ENCODE measurements around the gene PROK1. TPM values are rescaled to one million over a fixed set of nuclear protein-coding genes. Genes with fewer than 3 reads are reported as not detected.
"Not testable (repeated sequence)": the region's sequence is repeated elsewhere in the genome, so short reads cannot be mapped to it uniquely, and the experiment has no call there.

PROK1 gene
- not detected for total RNA-seq
- long read RNA-seq = 0 reads

DNA sequence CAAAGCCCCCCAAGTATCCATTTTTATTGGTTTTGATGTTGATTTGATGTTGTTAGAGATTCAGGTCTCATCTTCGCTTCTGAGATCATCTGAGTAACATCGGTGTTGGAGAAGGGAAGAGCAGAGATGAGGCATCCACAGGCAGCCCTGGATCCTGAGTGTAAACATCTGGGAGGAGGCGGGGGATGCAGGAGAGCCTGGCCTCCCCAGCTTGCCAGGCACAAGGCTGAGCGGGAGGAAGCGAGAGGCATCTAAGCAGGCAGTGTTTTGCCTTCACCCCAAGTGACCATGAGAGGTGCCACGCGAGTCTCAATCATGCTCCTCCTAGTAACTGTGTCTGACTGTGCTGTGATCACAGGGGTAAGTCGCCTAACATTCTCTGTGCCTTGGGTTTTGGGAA, at the start of gene PROK1:
Gene PROK1 (plus strand): TSS at position 221 of the 400 bp plus-strand sequence. CDS start 68 bp downstream, at position 289.
- intact Hi-C loops (cut with DNase I) = no loop called here
- DNase-seq (ENCODE audit: missing footprints) = no peak
- ATAC-seq = no peak

DNA sequence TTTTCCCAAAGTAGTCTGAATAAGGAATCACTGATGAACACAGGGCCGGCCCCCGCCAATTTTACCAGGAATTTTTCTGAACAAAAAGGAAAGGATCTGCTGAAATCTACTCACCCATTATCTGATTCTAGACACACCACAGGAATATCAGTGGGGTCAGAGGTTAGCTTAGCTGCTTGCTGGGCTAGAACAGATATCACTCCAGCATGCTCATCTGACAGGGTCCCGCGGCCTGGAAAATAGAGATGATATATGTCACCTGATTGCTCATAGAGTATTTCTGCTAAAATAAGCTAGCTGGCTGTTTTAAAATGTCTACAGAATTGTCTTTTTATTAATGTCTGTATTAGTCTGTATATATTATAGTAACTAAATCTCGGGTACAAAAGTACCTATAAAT, 47.1 kb upstream of the PROK1 start:
- ATAC-seq (no peak), DNase-seq (ENCODE audit: missing footprints) (no peak)
- intact Hi-C loops (cut with DNase I) = no loop called here

GRCh38 chr1:110404401-110404800, 46.5 kb upstream of the PROK1 start:
- no peak for ATAC-seq
- intact Hi-C loops (cut with DNase I) = no loop called here

GRCh38 chr1:110406407-110406806, 44.5 kb upstream of the PROK1 start:
- intact Hi-C loops (cut with DNase I) = loop anchor here (5.0 kb wide), 1 partner anchor 199 kb away; no protein-coding TSS in a partner anchor
- ATAC-seq; DNase-seq (ENCODE audit: missing footprints): not testable (repeated sequence)

More at GRCh38 chr1:110404401-110404800, 46.5 kb upstream of the PROK1 start:
- DNase-seq (ENCODE audit: missing footprints) = no peak

DNA sequence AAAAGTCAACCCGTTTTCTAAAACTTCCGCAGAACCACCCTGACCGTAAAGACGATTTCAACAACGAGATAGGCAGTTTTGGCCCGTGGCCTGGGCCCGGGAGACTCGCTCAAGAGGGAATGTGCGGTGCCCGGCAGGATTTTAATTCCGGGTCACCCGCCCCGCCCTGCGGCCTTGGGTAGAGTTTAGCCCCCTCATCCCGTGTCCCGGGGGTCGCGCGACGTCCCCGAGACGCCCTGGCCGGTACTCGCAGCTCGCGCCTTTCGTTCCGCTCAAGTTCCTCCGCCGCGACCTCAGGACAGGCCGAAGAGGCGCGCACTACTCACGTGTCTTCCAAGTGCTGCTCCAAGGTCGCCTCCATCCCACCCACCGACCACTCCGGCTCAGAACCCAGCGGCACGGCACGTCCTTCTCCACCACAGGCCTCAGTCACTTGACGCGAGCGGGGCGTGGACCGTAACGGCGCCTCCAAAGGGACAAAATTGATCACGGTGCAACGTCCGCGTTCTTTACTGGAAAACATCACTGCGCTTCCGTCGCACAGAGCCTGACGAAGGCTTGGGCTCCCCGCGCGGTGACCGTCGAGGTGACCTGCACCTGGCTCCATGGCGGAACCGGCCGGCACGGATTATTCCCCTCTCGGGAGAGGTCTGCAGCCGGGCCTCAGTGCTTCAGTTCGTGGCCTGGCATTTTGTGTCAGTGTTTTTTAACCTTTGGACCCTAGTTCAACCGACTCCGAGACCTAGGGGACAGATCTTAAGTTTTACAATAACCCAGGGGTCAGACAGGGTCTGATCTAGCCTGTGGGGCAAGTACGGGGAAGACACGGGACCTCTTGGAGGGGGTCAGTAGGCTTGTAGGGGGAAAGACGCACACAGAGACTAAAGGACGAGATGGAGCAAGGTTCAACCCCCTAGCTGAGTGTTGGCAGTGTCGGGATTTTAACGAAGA, 43.4 kb upstream of the PROK1 start, which contains the start of gene LAMTOR5:
Gene LAMTOR5 (minus strand): TSS at position 435 of the 951 bp plus-strand sequence. CDS start 74 bp downstream, at position 361.
- peak; percentile 96 for ATAC-seq

GRCh38 chr1:110408488-110408887, 42.5 kb upstream of the PROK1 start:
- no peak for ATAC-seq
- intact Hi-C loops (cut with DNase I) = loop anchor here (5.0 kb wide), 1 partner anchor 201 kb away; no protein-coding TSS in a partner anchor
- no peak for DNase-seq (ENCODE audit: missing footprints)

More for the DNA sequence above, 43.4 kb upstream of the PROK1 start, which contains the start of gene LAMTOR5:
- intact Hi-C loops (cut with DNase I) = loop anchor here (1.0 to 5.0 kb wide), 2 partner anchors 68 to 200 kb away; partner anchors contain the start of gene RBM15
- peak; percentile 97 for DNase-seq (ENCODE audit: missing footprints)

GRCh38 chr1:110409316-110409715, 41.6 kb upstream of the PROK1 start:
- no peak for ATAC-seq
- no peak for DNase-seq (ENCODE audit: missing footprints)
- intact Hi-C loops (cut with DNase I) = loop anchor here (5.0 kb wide), 1 partner anchor 202 kb away; no protein-coding TSS in a partner anchor

DNA sequence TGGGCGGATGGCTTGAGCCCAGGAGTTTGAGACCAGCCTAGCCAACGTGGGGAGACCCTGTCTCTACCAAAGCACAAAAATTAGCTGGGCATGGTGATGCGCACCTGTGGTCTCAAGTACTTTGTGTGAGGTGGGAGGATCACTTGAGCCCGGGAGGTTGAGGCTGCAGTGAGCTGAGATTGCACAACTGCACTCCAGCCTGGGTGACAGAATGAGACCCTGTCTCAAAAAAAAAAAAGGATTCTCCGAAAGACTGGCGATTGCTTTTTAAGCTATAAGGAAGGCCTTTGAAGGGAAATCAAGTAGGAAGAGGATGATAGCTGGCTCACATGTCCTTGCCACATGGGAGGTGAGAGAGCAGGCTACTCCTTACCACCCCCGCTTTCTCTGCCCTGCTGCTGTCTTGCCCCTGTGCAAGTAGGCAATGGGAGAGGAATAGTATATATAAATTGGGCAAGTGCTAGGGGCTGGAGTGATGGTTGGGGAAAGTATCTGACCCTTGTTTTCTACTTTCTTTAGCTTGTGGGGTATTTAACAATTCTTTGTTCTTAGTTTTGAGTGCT, 39.7 kb upstream of the PROK1 start:
- no peak for DNase-seq (ENCODE audit: missing footprints)
- intact Hi-C loops (cut with DNase I) = no loop called here
- no peak for ATAC-seq

GRCh38 chr1:110412576-110412975, 38.4 kb upstream of the PROK1 start:
- ATAC-seq = peak; percentile 75
- intact Hi-C loops (cut with DNase I) = loop anchor here (1.0 to 2.0 kb wide), 2 partner anchors 48 to 82 kb away; no protein-coding TSS in a partner anchor
- peak; percentile 79 for DNase-seq (ENCODE audit: missing footprints)

GRCh38 chr1:110413045-110413444, 37.9 kb upstream of the PROK1 start:
- intact Hi-C loops (cut with DNase I) = loop anchor here (2.0 kb wide), 1 partner anchor 82 kb away; no protein-coding TSS in a partner anchor
- not testable (repeated sequence) for ATAC-seq; DNase-seq (ENCODE audit: missing footprints)

DNA sequence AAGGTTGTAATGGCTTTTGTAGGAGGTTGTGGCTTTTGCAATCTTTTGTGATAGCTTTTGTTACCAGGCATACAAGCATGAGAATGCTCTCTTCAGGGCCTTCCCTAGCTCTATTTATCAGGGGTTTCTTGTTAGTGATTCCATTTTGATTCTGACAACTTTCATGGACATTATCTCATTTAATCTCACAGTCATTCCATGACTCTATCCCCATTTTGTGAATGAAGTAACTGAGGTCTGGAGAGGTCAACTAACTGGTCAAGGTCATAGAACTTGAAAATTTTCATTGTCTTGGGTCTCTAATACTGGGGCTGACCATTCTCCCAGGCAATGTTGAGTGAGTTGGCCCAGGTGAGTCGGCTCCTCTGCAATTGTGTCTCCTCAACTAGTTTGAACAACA, 32.2 kb upstream of the PROK1 start:
- intact Hi-C loops (cut with DNase I) = no loop called here
- ATAC-seq (no peak), DNase-seq (ENCODE audit: missing footprints) (no peak)

- ATAC-seq (no peak), DNase-seq (ENCODE audit: missing footprints) (no peak)
- intact Hi-C loops (cut with DNase I) = no loop called here
These were observed 30.8 kb upstream of the PROK1 start for GRCh38 chr1:110420023-110420662.

- intact Hi-C loops (cut with DNase I) = no loop called here
- DNase-seq (ENCODE audit: missing footprints) (no peak), ATAC-seq (no peak)
These were observed 29.8 kb upstream of the PROK1 start for GRCh38 chr1:110420874-110421793.

- DNase-seq (ENCODE audit: missing footprints) (no peak), ATAC-seq (peak; percentile 65)
- intact Hi-C loops (cut with DNase I) = no loop called here
These were observed 26.0 kb upstream of the PROK1 start for GRCh38 chr1:110424699-110425611.

- intact Hi-C loops (cut with DNase I) = no loop called here
- ATAC-seq (peak; percentile 79), DNase-seq (ENCODE audit: missing footprints) (peak; percentile 80)
These were observed 25.3 kb upstream of the PROK1 start for GRCh38 chr1:110425612-110426152.

DNA sequence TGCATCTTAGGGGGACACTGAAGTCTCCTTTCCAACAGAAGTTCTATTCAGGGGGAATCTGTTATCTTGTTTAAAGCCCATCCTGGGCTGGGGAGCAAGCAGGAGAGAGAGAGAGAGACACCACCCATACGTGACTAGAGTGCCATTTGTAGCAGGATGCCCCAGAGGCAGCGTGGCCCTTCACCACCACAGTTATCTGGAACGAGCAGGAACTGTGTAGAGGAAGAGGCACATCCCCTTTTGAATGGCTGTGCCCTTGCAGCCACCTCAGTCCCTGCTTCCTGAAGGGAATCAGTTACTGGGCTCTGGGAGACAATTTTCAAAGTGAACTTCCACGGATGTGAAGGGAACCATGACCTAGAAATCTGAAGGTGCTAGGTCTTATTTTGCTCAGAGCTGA, 24.1 kb upstream of the PROK1 start:
- no peak for ATAC-seq
- intact Hi-C loops (cut with DNase I) = no loop called here
- DNase-seq (ENCODE audit: missing footprints) = no peak

- ATAC-seq = no peak
- intact Hi-C loops (cut with DNase I) = no loop called here
- DNase-seq (ENCODE audit: missing footprints) = no peak
These were observed 22.0 kb upstream of the PROK1 start for GRCh38 chr1:110428946-110429345.

All from Right ventricle myocardium inferior (tissue), 1 donor.